Uterus (tissue), 2 donors: ENCODE measurements around the gene SLC25A48.

ENCODE experiments used
- CTCF ChIP-seq, 4 experiments: fragments of 200-600 bp in 2 of 4; fragments of 450-650 bp in 2 of 4; sonication (generic) in 2 of 4; IDR thresholded peaks; one replicate each; pipeline ENCODE4 v1.5.1; 2016 to 2019; ENCODE audit warnings: antibody characterized with exemption in 4 of 4, mild to moderate bottlenecking in 2 of 4, moderate library complexity in 1 of 4
- POLR2A ChIP-seq, 2 donors: fragments of 450-650 bp; IDR thresholded peaks; one replicate each; pipeline ENCODE4 v1.6.1; 2016; ENCODE audit warnings: antibody characterized with exemption in 2 of 2, mild to moderate bottlenecking in 1 of 2, moderate library complexity in 1 of 2

GRCh38 chr5:135883441-135883840 is 49.0 kb downstream of the SLC25A48 start:
- TF ChIP-seq POLR2A (IDR thresholded peaks at IDR 0.05): no peak
- TF ChIP-seq CTCF (IDR thresholded peaks at IDR 0.05): no peak
